Measurements from ENCODE around the gene LARGE1.

DNA sequence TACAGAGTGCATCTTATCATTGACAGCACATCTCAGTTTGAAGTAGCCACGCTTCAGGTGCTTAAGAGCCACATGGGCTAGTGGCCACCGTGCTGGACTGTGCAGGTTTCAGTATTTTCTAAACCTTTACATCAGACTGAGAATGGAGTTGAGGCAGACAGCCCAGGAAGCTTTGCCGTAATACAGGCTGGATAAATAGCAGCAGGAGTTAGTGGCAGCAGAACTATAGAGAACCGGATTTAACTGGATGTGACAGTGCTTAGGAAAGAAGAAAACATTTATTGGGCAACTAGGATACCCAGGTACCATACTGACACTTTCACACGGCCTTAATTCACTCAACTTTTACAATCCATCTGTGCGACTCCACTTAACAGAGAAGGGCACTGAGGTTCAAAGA lies 145.5 kb downstream of the LARGE1 start:
- no peak for TF ChIP-seq ZKSCAN1 (IDR thresholded peaks at IDR 0.05; ENCODE audit: low read length)
- no peak for TF ChIP-seq SP1 (IDR thresholded peaks at IDR 0.05)
- no peak for TF ChIP-seq SP1 (CRISPR knock-in tag; IDR thresholded peaks at IDR 0.05)
- TF ChIP-seq MTF2 (CRISPR knock-in tag; IDR thresholded peaks at IDR 0.05; ENCODE audit: borderline replicate concordance) = no peak
